Amniotic stem cell (primary cell): ENCODE measurements around the gene CAMK2A.
"Not testable (repeated sequence)": the region's sequence is repeated elsewhere in the genome, so short reads cannot be mapped to it uniquely, and the experiment has no call there.

Source experiments
- DNase-seq: peaks from one replicate; lab custom pipeline; 2025; lab: John Stamatoyannopoulos, UW

Gene CAMK2A

GRCh38 chr5:150253416-150254208 lies 36.0 kb downstream of the CAMK2A start:
- no peak for DNase-seq

GRCh38 chr5:150252489-150252888 lies 37.1 kb downstream of the CAMK2A start:
- no peak for DNase-seq

DNA sequence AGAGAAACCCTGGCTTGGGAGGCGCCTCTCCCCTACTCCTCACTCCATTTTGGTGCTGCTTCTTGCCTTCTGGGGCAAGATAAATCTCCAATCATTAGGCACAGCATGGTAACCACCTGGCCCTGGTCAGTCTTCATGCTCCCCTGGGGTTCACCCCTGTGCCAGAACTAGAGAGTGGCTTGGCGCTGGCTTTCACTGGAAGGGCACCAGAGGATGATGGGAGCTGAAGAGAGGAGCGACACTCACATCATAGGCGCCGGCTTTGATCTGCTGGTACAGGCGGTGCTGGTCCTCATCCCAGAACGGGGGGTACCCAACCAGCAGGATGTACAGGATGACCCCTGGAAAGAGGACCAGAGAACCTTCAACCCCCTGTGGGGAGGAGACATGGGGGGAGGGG lies 38.1 kb downstream of the CAMK2A start:
- DNase-seq, result no peak

GRCh38 chr5:150249744-150250143 lies 39.8 kb downstream of the CAMK2A start:
- DNase-seq, result no peak

- DNase-seq, result no peak
Measured at GRCh38 chr5:150248946-150249345, 40.6 kb downstream of the CAMK2A start.

DNA sequence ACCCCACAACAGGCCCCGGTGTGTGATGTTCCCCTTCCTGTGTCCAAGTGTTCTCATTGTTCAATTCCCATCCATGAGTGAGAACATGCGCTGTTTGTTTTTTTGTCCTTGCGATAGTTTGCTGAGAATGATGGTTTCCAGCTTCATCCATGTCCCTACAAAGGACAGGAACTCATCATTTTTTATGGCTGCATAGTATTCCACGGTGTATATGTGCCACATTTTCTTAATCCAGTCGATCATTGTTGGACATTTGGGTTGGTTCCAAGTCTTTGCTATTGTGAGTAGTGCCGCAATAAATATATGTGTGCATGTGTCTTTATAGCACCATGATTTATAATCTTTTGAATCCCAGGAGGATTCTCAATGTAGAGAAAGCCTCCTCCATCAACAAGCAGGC lies 41.1 kb downstream of the CAMK2A start:
- not testable (repeated sequence) for DNase-seq

DNA sequence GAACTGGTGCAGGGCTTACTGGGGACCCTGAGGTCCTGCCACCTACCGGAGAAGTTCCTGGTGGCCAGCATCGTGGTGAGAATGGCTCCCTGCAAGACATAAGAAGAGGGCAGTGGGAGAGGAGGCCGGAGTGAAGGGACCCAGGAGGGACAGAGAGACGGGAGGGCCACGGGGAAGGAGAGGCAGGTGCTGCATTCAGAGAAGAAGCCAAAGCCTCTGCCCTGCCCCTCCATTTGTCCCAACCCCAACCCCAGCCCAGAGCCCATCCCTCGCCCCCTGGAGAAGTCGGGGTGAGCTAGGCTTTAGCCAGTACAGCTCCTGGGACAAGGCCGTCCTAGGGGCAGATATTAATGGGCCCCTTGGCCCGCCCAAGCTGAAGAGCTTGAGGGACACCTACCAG lies 41.8 kb downstream of the CAMK2A start:
- no peak for DNase-seq

DNA sequence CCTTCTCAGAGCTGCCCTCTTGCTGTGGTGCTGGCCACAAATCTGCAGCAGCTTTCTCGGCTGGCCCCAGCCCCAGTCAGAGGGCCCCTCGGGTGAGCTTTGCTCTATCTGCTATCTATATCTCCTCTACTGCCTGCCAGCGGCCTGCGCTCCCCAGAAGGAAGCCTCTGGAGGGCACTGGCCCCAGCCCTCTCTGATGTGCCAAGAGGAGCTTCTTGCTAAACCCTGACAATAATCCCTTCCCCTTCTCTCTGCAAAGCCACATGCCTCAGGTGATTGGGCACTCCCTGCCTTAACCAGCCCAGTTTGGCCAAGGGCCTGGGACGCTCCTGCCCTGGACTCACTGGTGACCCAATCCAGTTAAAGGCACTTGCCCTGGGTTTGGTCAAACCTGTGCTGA lies 42.7 kb downstream of the CAMK2A start:
- no peak for DNase-seq

- DNase-seq, result no peak
Measured at GRCh38 chr5:150246429-150246828, 43.1 kb downstream of the CAMK2A start.

DNA sequence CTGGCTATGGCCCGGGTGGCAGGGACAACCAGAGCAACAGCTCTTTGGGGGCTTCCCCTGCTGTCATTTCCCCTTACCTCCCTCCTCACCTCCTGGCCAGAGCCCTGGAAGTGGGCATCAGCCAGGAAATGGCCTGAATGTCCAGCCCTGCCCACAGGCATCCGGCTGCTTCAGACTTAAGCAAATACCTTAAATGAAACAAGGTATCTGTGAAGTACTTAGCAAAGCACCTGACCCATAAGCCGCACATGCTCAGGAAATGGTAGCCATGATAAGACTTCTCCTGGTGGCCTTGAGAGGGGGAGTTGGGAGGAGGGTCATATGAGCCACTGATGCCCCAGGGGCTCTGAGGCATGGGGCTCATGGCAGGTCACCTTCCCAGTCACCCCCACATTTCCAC lies 43.8 kb downstream of the CAMK2A start:
- no peak for DNase-seq

DNA sequence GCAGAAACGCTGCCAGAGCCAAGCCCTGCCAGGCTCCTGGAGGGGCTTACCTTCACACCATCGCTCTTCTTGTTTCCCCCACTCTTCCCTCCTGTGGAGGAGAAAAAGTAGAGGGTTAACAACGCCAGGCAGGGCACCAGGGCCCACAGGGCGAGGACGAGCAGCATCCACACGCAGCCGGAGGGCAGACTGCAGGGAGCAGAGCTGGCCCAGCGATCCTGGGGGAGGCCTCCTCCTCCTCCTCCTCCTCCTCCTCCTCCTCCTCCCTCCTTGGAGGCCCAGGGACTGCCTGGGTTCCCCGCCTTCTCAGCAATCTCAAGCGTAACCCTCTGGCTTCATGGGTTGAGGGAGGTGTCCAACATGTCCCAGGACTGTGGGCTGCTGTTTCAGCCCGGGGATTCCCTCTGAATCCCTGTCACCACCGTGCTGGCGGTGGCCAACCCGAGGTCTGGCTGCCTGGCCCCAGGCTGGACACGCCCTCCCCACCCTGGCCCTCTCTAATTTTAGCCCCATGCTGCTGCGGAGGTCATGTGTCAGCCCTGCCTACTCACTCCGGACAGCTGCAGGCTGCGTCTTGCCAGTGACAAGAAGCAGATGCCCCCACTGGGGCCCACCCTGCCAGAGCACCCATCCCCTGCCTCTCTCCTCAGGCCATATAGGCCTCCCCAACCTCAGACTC lies 44.3 kb downstream of the CAMK2A start:
- no peak for DNase-seq

DNA sequence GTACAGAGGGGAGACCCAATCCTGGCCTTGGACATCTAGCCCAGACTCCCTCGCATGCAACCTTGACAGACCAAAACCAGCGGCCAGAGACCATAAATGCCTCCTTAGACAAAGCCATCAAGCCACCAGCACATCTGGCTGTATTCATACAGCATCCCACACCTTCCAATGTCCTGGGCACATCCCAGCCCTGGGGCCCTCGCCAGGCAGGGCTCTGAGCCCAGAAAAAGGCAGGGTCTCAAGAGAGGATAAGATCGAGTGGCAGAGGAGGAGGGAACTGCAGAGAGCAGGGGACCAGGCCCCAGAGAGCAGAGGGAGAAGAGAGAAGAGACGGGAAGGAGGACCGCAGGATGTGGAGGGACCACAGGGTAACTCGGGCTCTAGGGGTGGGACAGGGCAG lies 45.4 kb downstream of the CAMK2A start:
- no peak for DNase-seq

DNA sequence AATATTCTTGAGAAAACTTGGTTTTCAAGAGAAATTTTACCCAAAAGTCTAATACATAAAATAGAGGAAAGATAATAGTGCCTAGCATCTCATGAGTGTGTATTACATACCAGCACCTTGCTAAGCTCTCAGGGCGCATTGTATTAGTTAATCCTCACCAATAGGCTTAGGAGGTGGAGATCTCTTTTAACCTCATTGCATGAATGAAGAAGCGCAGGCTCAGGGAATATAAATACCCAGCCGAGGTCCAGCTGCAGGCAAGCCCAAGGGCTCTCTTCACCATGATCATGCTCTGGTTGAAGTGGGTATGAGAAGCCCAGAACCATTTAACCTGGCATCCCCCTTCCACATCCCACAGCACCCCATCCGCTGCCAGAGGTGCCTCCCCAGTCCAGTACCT lies 46.0 kb downstream of the CAMK2A start:
- no peak for DNase-seq

DNA sequence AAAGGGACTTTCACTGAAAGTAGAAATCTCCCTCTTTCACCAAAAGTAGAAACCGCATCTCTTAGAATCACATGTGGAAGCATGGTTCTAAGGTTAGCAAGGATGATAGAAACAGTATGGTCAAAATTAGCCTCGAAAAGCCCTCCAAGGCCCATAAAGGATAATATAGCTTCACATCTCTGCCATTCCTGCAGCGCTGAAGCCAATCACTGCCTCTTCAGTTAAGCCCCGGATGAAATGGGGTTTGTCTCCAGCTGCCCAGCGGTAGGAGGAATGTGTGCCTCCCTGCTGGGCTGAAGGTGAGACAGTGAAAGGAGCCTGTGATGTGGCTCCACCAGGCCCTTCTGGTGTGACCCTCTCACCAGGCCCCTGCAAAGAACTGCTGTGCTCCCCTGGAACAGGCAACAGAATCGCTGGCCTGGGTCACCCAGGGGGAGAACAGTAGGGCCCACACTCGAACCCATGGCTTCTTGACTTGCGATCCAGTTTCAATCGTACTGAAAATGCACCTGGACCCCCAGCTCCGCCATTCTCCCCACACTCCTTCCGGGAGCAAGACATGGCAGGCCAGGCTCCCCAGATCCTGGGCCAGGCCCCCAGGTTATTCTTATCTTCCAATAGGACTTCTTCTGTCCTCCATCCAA lies 47.2 kb downstream of the CAMK2A start:
- no peak for DNase-seq

- DNase-seq, result no peak
Measured at GRCh38 chr5:150241298-150242160, 48.0 kb downstream of the CAMK2A start.

- DNase-seq, result no peak
Measured at GRCh38 chr5:150239794-150240122, 49.8 kb downstream of the CAMK2A start.

- no peak for DNase-seq
Measured at GRCh38 chr5:150239099-150239793, 50.3 kb downstream of the CAMK2A start.

DNA sequence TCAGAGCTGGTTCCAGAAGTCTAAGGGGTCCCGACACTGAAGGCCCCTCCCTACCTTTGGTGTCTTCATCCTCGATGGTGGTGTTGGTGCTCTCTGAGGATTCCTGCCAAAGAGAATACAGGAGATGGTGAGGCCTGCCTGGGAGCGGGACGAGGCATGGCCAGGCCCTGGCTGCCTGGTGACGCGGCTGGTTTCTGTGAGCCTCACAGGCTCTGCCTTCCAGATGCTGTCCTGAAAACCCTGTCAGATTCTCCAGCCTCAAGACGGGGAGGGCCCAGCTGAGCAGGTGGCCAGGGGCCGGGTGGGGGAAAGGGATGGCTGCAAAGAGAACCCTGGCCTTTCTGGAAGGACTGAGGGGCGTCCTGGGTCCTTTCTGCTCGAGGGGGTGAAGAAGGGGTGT lies 50.9 kb downstream of the CAMK2A start:
- DNase-seq, result no peak

DNA sequence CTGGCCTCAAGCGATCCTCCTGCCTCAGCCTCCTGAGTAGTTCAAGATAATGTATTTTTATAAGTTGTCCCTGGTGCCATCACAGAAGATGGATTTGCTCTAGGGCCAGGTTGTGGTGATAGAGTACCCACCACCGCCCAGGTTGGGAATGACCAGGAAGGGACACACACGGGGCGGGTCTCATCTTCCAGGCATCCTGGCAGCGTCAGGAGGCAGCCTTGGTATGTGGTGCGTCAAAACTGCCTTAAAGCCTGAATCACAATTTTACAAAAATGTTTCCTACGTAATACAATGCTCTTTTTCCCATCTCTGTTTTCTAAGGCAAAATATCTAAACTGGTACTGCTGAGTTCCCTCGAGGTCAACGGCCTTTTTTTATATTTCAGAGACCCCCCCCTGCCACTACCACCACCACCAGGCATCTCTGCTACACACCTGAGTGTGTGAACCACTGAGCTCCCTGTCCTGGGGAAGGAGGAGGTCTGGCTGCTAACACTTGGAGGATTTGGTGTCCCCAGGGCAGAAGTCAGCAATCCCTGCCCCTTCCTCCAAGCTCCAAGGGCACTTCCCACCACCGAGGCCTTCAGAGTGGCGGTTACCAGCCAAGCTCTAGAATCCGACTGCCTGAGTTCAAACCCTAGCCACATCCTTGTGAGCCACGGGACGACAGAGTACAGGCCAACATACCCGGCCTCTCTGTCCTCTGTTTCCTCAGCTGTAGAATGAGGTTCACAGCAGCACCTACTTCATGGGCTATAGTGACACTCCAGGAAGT lies 52.4 kb downstream of the CAMK2A start:
- no peak for DNase-seq

GRCh38 chr5:150236313-150236712 lies 53.3 kb downstream of the CAMK2A start:
- DNase-seq, result no peak

- no peak for DNase-seq
Measured at GRCh38 chr5:150235500-150235854, 54.1 kb downstream of the CAMK2A start.
